Neuronal stem cell (in vitro differentiated cells): ENCODE data around the gene ZBTB40.

Experiments
- DNase-seq: peaks from one replicate; pipeline ENCODE4 v3.0.0-alpha.2; 2013; ENCODE audit warnings: low spot score
- H2AFZ ChIP-seq: one replicate; pipeline ENCODE4 v1.6.1; 2013; ENCODE audit warnings: mild to moderate bottlenecking, low read length, inconsistent platforms
- H2AK5ac ChIP-seq: 2 replicates; pipeline ENCODE4 v1.6.1; 2013; ENCODE audit warnings: low read depth, mild to moderate bottlenecking, inconsistent platforms, low read length, moderate library complexity, mixed read lengths
- H2BK120ac ChIP-seq: 2 replicates; pipeline ENCODE4 v1.6.1; 2013; ENCODE audit warnings: low read depth, mild to moderate bottlenecking, inconsistent platforms, low read length, moderate library complexity, mixed read lengths
- H2BK12ac ChIP-seq: one replicate; pipeline ENCODE4 v1.6.1; 2013; ENCODE audit warnings: low read length, inconsistent platforms
- H2BK15ac ChIP-seq: 2 replicates; pipeline ENCODE4 v1.6.1; 2013; ENCODE audit warnings: mild to moderate bottlenecking, low read length, inconsistent platforms, mixed read lengths
- H2BK5ac ChIP-seq: one replicate; pipeline ENCODE4 v1.6.1; 2013; ENCODE audit warnings: inconsistent platforms, mild to moderate bottlenecking, low read length, moderate library complexity
- H3K14ac ChIP-seq: one replicate; pipeline ENCODE4 v1.6.1; 2013; ENCODE audit warnings: low read length, inconsistent platforms
- H3K18ac ChIP-seq: 2 replicates; pipeline ENCODE4 v1.6.1; 2013; ENCODE audit warnings: low read length, inconsistent platforms
- H3K23ac ChIP-seq: 2 replicates; pipeline ENCODE4 v1.6.1; 2013; ENCODE audit warnings: low read depth, mild to moderate bottlenecking, mixed read lengths, low read length, inconsistent platforms; ENCODE audit not compliant: poor library complexity
- H3K27ac ChIP-seq: replicated peaks from 3 replicates; pipeline ENCODE4 v1.5.1; 2013; ENCODE audit warnings: low read length, inconsistent platforms
- H3K27me3 ChIP-seq, 3 experiments: 2 replicates each; pipeline ENCODE4 v1.6.1; 2013; ENCODE audit warnings: low read length in 3 of 3, mild to moderate bottlenecking in 2 of 3, inconsistent platforms in 1 of 3, low read depth in 1 of 3, mixed read lengths in 1 of 3, moderate library complexity in 1 of 3; ENCODE audit not compliant: control insufficient read depth in 3 of 3, insufficient read depth in 3 of 3
- H3K36me3 ChIP-seq, 2 donors: replicated peaks in 1 of 2; 2 replicates each; pipeline ENCODE4 v1.6.1; 2013; ENCODE audit warnings: low read length in 2 of 2; ENCODE audit not compliant: control insufficient read depth in 2 of 2, insufficient read depth in 2 of 2
- H3K4ac ChIP-seq: 2 replicates; pipeline ENCODE4 v1.6.1; 2013; ENCODE audit warnings: inconsistent platforms, mild to moderate bottlenecking, low read length, moderate library complexity
- H3K4me1 ChIP-seq, 2 donors: 1 replicate in 1 of 2; 2 replicates in 1 of 2; pipeline ENCODE4 v1.6.1; 2013; ENCODE audit warnings: low read length in 2 of 2, low read depth in 1 of 2; ENCODE audit not compliant: control insufficient read depth in 2 of 2, insufficient read depth in 1 of 2
- H3K4me2 ChIP-seq: one replicate; pipeline ENCODE4 v1.6.1; 2013; ENCODE audit warnings: mild to moderate bottlenecking, low read length, inconsistent platforms; ENCODE audit not compliant: insufficient read depth, poor library complexity, severe bottlenecking
- H3K4me3 ChIP-seq, 2 donors: 2 replicates each; pipeline ENCODE4 v1.5.1; 2013; ENCODE audit warnings: low read length in 2 of 2, mild to moderate bottlenecking in 2 of 2, inconsistent platforms in 1 of 2, moderate library complexity in 1 of 2
- H3K79me1 ChIP-seq: one replicate; pipeline ENCODE4 v1.6.1; 2013; ENCODE audit warnings: low read depth, mild to moderate bottlenecking, inconsistent platforms, low read length, moderate library complexity
- H3K9ac ChIP-seq: one replicate; pipeline ENCODE4 v1.6.1; 2013; ENCODE audit warnings: mild to moderate bottlenecking, low read depth, low read length, inconsistent platforms; ENCODE audit not compliant: poor library complexity
- H3K9me3 ChIP-seq, 2 donors: replicated peaks in 1 of 2; 2 replicates each; pipeline versions ENCODE3 to v1.6.1; 2013; ENCODE audit warnings: low read length in 2 of 2, mild to moderate bottlenecking in 2 of 2, inconsistent platforms in 1 of 2, low read depth in 1 of 2, mixed read lengths in 1 of 2, moderate library complexity in 1 of 2; ENCODE audit not compliant: control insufficient read depth in 2 of 2, insufficient read depth in 1 of 2
- H4K8ac ChIP-seq: one replicate; pipeline ENCODE4 v1.6.1; 2013; ENCODE audit warnings: low read depth, mild to moderate bottlenecking, inconsistent platforms, low read length, moderate library complexity
- H4K91ac ChIP-seq: one replicate; pipeline ENCODE4 v1.6.1; 2013; ENCODE audit warnings: low read length, low read depth, mild to moderate bottlenecking, inconsistent platforms; ENCODE audit not compliant: poor library complexity
- WGBS, 2 donors: extraction: QIAGEN DNeasy Blood & Tissue Kit; methylation state at CpG; one replicate each; pipeline ENCODE4 v1.1.7; 2013; ENCODE audit warnings: missing lambda C conversion rate in 2 of 2, mixed read lengths in 1 of 2; ENCODE audit not compliant: insufficient read length in 2 of 2, insufficient replicate concordance in 1 of 2; ENCODE audit errors: extremely low coverage in 2 of 2; 5-methylcytosine and 5-hydroxymethylcytosine counted together

ZBTB40 gene

GRCh38 chr1:22440582-22440981 lies 11.1 kb upstream of the ZBTB40 start:
- no peak overlapping the region for H4K8ac ChIP-seq
- no peaks in the 10 kb centered on the region for H3K36me3 ChIP-seq
- no peak overlapping the region for H3K4me2 ChIP-seq
- no peak overlapping the region for H4K91ac ChIP-seq
- H3K4me3 ChIP-seq = no peak overlapping the region
- H3K79me1 ChIP-seq = no peaks in the 10 kb centered on the region
- no peak overlapping the region for H2BK5ac ChIP-seq
- no peak overlapping the region for H3K27ac ChIP-seq
- H3K27me3 ChIP-seq = no peaks in the 10 kb centered on the region
- H2BK120ac ChIP-seq = no peak overlapping the region
- H3K18ac ChIP-seq = no peak overlapping the region
- peaks cover 0 to 20% of the 10 kb centered on the region in 2 donors for H3K9me3 ChIP-seq
- no peak overlapping the region for H3K14ac ChIP-seq
- no peak overlapping the region for H3K4ac ChIP-seq
- H2BK15ac ChIP-seq = no peak overlapping the region
- no peak overlapping the region for H2AK5ac ChIP-seq
- H3K9ac ChIP-seq = no peak overlapping the region
- H2AFZ ChIP-seq = no peak overlapping the region
- H3K4me1 ChIP-seq = no peaks in the 10 kb centered on the region
- no peak for DNase-seq
- no peak overlapping the region for H2BK12ac ChIP-seq
- H3K23ac ChIP-seq = no peak overlapping the region

GRCh38 chr1:22442212-22442894 lies 9.3 kb upstream of the ZBTB40 start:
- WGBS, 2 donors = no CpG with 5 or more reads among the region's 5 CpGs
- no peak overlapping the region for H4K8ac ChIP-seq
- no peak for DNase-seq
- no peak overlapping the region for H3K4me3 ChIP-seq
- no peak overlapping the region for H2BK120ac ChIP-seq
- no peak overlapping the region for H3K4me2 ChIP-seq
- no peak overlapping the region for H4K91ac ChIP-seq
- H2BK5ac ChIP-seq = no peak overlapping the region
- H3K4me1 ChIP-seq = no peaks in the 10 kb centered on the region
- H3K9me3 ChIP-seq = peaks cover 0 to 20% of the 10 kb centered on the region in 2 donors
- no peak overlapping the region for H3K9ac ChIP-seq
- H3K36me3 ChIP-seq = no peaks in the 10 kb centered on the region
- H2BK15ac ChIP-seq = no peak overlapping the region
- H3K27me3 ChIP-seq = no peaks in the 10 kb centered on the region
- H3K27ac ChIP-seq = no peak overlapping the region
- no peak overlapping the region for H2AK5ac ChIP-seq
- H3K79me1 ChIP-seq = no peaks in the 10 kb centered on the region
- H3K23ac ChIP-seq = no peak overlapping the region
- no peak overlapping the region for H3K14ac ChIP-seq
- no peak overlapping the region for H3K18ac ChIP-seq
- no peak overlapping the region for H2AFZ ChIP-seq
- H2BK12ac ChIP-seq = no peak overlapping the region
- H3K4ac ChIP-seq = no peak overlapping the region

- no peak overlapping the region for H2AK5ac ChIP-seq
- H3K4ac ChIP-seq = no peak overlapping the region
- H4K91ac ChIP-seq = no peak overlapping the region
- no peaks in the 10 kb centered on the region for H3K36me3 ChIP-seq
- no peaks in the 10 kb centered on the region for H3K27me3 ChIP-seq
- H2BK120ac ChIP-seq = no peak overlapping the region
- H3K14ac ChIP-seq = no peak overlapping the region
- DNase-seq = no peak
- no peak overlapping the region for H2BK15ac ChIP-seq
- no peak overlapping the region for H3K18ac ChIP-seq
- H3K27ac ChIP-seq = no peak overlapping the region
- WGBS, 2 donors = no CpG with 5 or more reads among the region's 4 CpGs
- H3K4me2 ChIP-seq = no peak overlapping the region
- H3K9ac ChIP-seq = no peak overlapping the region
- peaks cover 0 to 1% of the 10 kb centered on the region in 2 donors for H3K4me1 ChIP-seq
- no peak overlapping the region for H3K4me3 ChIP-seq
- no peak overlapping the region for H4K8ac ChIP-seq
- H3K23ac ChIP-seq = no peak overlapping the region
- no peak overlapping the region for H2BK12ac ChIP-seq
- no peaks in the 10 kb centered on the region for H3K79me1 ChIP-seq
- H2BK5ac ChIP-seq = no peak overlapping the region
- no peak overlapping the region for H2AFZ ChIP-seq
- peaks cover 0 to 20% of the 10 kb centered on the region in 2 donors for H3K9me3 ChIP-seq
Measured at GRCh38 chr1:22443332-22443731, 8.3 kb upstream of the ZBTB40 start.

- H3K9me3 ChIP-seq = peaks cover 0 to 12% of the 10 kb centered on the region in 2 donors
- no peak overlapping the region for H3K4me2 ChIP-seq
- no peak for DNase-seq
- H4K8ac ChIP-seq = no peak overlapping the region
- no peak overlapping the region for H3K9ac ChIP-seq
- H2BK15ac ChIP-seq = no peak overlapping the region
- no peak overlapping the region for H3K4ac ChIP-seq
- no peak overlapping the region for H2BK120ac ChIP-seq
- no peaks in the 10 kb centered on the region for H3K27me3 ChIP-seq
- no peak overlapping the region for H3K23ac ChIP-seq
- no peak overlapping the region for H2AK5ac ChIP-seq
- no peak overlapping the region for H4K91ac ChIP-seq
- no peak overlapping the region for H2BK12ac ChIP-seq
- H2AFZ ChIP-seq = no peak overlapping the region
- no peak overlapping the region for H3K18ac ChIP-seq
- H3K27ac ChIP-seq = no peak overlapping the region
- no CpG with 5 or more reads among the region's 2 CpGs for WGBS, 2 donors
- H2BK5ac ChIP-seq = no peak overlapping the region
- H3K4me1 ChIP-seq = peaks cover 0 to 1% of the 10 kb centered on the region in 2 donors
- no peaks in the 10 kb centered on the region for H3K79me1 ChIP-seq
- H3K14ac ChIP-seq = no peak overlapping the region
- no peak overlapping the region for H3K4me3 ChIP-seq
- H3K36me3 ChIP-seq = no peaks in the 10 kb centered on the region
Measured at GRCh38 chr1:22444856-22445255, 6.8 kb upstream of the ZBTB40 start.
